Adrenal gland (tissue), 12 donors: Measurements from ENCODE around the gene RAD21L1. TPM values are rescaled to one million over a fixed set of nuclear protein-coding genes. Genes with fewer than 3 reads are reported as not detected.

Source experiments
- DNase-seq, 7 donors: peaks; one replicate each; pipeline ENCODE4 v3.0.0-alpha.2; 2019 to 2020
- H3K27ac ChIP-seq, 5 donors: fragments of 200-600 bp; sonication (generic) in 4 of 5; 1 replicate in 3 of 5; 2 replicates in 2 of 5; pipeline versions ENCODE4 v1.5.1 to v1.8.0; 2016 to 2020; ENCODE audit warnings: mild to moderate bottlenecking in 1 of 5
- H3K27me3 ChIP-seq: fragments of 200-600 bp; 2 replicates; pipeline ENCODE4 v1.8.0; 2021
- H3K36me3 ChIP-seq, 2 donors: fragments of 200-600 bp; replicated peaks in 1 of 2; 1 replicate in 1 of 2; 2 replicates in 1 of 2; pipeline versions ENCODE4 v1.5.1 to v1.8.0; 2018 to 2022
- H3K4me1 ChIP-seq, 2 donors: fragments of 200-600 bp; replicated peaks in 1 of 2; 1 replicate in 1 of 2; 2 replicates in 1 of 2; pipeline versions ENCODE4 v1.5.1 to v1.8.0; 2018 to 2021
- H3K4me3 ChIP-seq, 4 donors: fragments of 200-600 bp; sonication (generic) in 3 of 4; one replicate each; pipeline ENCODE4 v1.5.1; 2016 to 2018
- H3K9me3 ChIP-seq, 3 donors: fragments of 200-600 bp; sonication (generic) in 1 of 3; replicated peaks in 1 of 3; 1 replicate in 2 of 3; 2 replicates in 1 of 3; pipeline versions ENCODE4 v1.5.1 to v1.8.0; 2016 to 2021
- POLR2A ChIP-seq, 2 donors: fragments of 450-650 bp; IDR thresholded peaks; one replicate each; pipeline ENCODE4 v1.6.1; 2017; ENCODE audit warnings: antibody characterized with exemption in 2 of 2, mild to moderate bottlenecking in 2 of 2, moderate library complexity in 1 of 2
- WGBS, 4 donors: extraction: QIAGEN DNeasy Blood & Tissue Kit in 2 of 4; methylation state at CpG; one replicate each; pipeline versions ENCODE4 v1.1.5 to v1.1.7; 2013 to 2017; 5-methylcytosine and 5-hydroxymethylcytosine counted together
- intact Hi-C, 2 donors: fragments of 100-400 bp; cut with DNase I; formaldehyde crosslinking; loops; one replicate each; pipeline versions ENCODE4 v1.14.1 to v1.15.0; 2022 to 2023
- polyA plus RNA-seq, 3 donors: library from polyadenylated mRNA; stranded (reverse); fragments of 200-250 nt in 2 of 3; fragments of 350-450 nt in 1 of 3; fragmentation: Illumina TruSeq in 1 of 3; extraction: RNeasy Lipid Tissue Mini Kit (QIAGEN cat#74804) in 1 of 3; gene quantifications; one replicate each; pipeline ENCODE4 v1.2.3, GENCODE V29; 2013 to 2014
- total RNA-seq, 9 donors: library from RNA; depleted of rRNA in 4 of 9; stranded (reverse); fragments of >200 nt in 4 of 9; fragments of 120-200 nt in 1 of 9; fragmentation: NEBNext Ultra II Directional in 1 of 9; extraction: Animal tissue kit (Norgen Biotek cat#: 25700) in 1 of 9; gene quantifications; one replicate each; pipeline versions ENCODE4 v1.1.0 to v1.2.4, GENCODE V29; 2013 to 2023
- TF ChIP-seq, protein P1 (sequence below), 6 experiments: fragments of 450-650 bp in 4 of 6; fragments of 200-600 bp in 2 of 6; sonication (generic) in 1 of 6; IDR thresholded peaks; 1 replicate in 5 of 6; 2 replicates in 1 of 6; pipeline versions ENCODE4 v1.5.1 to v1.8.0; 2016 to 2021; ENCODE audit warnings: antibody characterized with exemption in 6 of 6, mild to moderate bottlenecking in 2 of 6, moderate library complexity in 1 of 6
- donor health status: healthy with polysubstance abuse.
- donor health status: Bipolar disorder and iron deficiency.
- donor health status: DM: yes; HTN: yes; CAD: no.
- donor health status: DM: no; HTN: no; CAD: no.
- donor health status: DM: no; HTN: no; CAD: no.
- donor health status: DM: yes; HTN: yes; CAD: no.

Gene RAD21L1
- total and polyA plus RNA-seq, 12 donors = 0.06 to 0.07 TPM; not detected in 10

DNA sequence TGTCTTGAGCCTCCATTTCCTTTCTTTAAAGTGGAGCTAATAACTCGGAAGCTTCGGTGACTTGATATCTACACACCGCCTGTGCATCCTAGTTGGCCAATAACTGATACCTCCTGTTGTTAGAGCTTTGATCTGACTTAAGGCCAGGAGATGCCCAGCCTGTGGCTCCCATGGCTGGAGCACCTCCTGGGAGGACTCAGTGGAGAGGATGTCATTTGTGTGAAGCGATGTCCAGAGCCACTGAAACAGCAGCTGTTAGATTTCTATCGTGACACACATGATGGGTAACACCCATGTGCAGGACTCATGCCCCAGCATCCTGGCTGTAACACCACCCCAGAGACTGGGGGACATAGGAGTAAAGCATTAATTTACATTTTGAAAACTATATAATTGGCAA, 72.3 kb downstream of the RAD21L1 start:
- no peaks in the 10 kb centered on the region for H3K4me1 ChIP-seq
- no peaks in the 10 kb centered on the region for H3K36me3 ChIP-seq
- intact Hi-C loops = no loop called here
- no peaks in the 10 kb centered on the region for H3K27me3 ChIP-seq
- 92 to 97% (median 96%) methylated on average over 5 of the region's 5 CpGs for WGBS, 4 donors
- no peak for TF ChIP-seq POLR2A (IDR thresholded peaks at IDR 0.05)
- TF ChIP-seq, protein P1, sequence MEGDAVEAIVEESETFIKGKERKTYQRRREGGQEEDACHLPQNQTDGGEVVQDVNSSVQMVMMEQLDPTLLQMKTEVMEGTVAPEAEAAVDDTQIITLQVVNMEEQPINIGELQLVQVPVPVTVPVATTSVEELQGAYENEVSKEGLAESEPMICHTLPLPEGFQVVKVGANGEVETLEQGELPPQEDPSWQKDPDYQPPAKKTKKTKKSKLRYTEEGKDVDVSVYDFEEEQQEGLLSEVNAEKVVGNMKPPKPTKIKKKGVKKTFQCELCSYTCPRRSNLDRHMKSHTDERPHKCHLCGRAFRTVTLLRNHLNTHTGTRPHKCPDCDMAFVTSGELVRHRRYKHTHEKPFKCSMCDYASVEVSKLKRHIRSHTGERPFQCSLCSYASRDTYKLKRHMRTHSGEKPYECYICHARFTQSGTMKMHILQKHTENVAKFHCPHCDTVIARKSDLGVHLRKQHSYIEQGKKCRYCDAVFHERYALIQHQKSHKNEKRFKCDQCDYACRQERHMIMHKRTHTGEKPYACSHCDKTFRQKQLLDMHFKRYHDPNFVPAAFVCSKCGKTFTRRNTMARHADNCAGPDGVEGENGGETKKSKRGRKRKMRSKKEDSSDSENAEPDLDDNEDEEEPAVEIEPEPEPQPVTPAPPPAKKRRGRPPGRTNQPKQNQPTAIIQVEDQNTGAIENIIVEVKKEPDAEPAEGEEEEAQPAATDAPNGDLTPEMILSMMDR (IDR thresholded peaks at IDR 0.05) = no peak
- DNase-seq = no peak
- H3K27ac ChIP-seq = no peak overlapping the region
- H3K4me3 ChIP-seq = no peak overlapping the region
- no peaks in the 10 kb centered on the region for H3K9me3 ChIP-seq

- intact Hi-C loops = no loop called here
- Histone ChIP-seq H3K9me3 (no peaks in the 10 kb centered on the region), H3K36me3 (no peaks in the 10 kb centered on the region), H3K27me3 (no peaks in the 10 kb centered on the region), H3K27ac (no peak overlapping the region), H3K4me1 (no peaks in the 10 kb centered on the region), H3K4me3 (no peak overlapping the region)
- DNase-seq = no peak
- WGBS, 4 donors = 84 to 89% (median 88%) methylated on average over 10 of the region's 10 CpGs
- TF ChIP-seq, protein P1 (IDR thresholded peaks at IDR 0.05) = no peak
- TF ChIP-seq POLR2A (IDR thresholded peaks at IDR 0.05) = no peak
These were observed 73.2 kb downstream of the RAD21L1 start for GRCh38 chr20:1298888-1299511.

DNA sequence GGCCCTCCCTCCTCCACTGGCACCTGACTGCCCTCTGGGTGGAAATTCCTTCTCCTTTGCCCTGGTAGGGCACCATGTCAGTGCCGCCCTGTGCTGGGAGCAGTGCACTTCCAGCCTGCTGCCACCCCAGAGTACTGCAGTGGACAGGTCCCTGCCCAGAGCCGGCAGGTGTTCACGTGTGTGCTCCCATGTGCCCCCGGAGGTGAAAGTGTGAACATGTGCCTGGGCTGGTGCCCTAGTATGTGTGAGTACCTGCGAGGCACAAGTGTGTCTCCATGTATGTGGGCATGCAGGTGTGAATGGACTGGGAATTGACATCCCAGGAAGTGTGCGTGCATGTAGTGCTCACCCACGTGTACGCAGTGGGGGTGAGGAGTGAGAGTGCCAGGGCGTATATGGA, 73.7 kb downstream of the RAD21L1 start:
- no peaks in the 10 kb centered on the region for H3K36me3 ChIP-seq
- no peak for DNase-seq
- WGBS, 4 donors = 87 to 95% (median 89%) methylated on average over 6 to 9 of the region's 9 CpGs; no CpG with 5 or more reads in 1 of the 4 donors
- H3K9me3 ChIP-seq = no peaks in the 10 kb centered on the region
- intact Hi-C loops = no loop called here
- no peaks in the 10 kb centered on the region for H3K4me1 ChIP-seq
- H3K27me3 ChIP-seq = no peaks in the 10 kb centered on the region
- TF ChIP-seq, protein P1 (IDR thresholded peaks at IDR 0.05) = no peak
- TF ChIP-seq POLR2A (IDR thresholded peaks at IDR 0.05) = no peak
- no peak overlapping the region for H3K27ac ChIP-seq
- no peak overlapping the region for H3K4me3 ChIP-seq

DNA sequence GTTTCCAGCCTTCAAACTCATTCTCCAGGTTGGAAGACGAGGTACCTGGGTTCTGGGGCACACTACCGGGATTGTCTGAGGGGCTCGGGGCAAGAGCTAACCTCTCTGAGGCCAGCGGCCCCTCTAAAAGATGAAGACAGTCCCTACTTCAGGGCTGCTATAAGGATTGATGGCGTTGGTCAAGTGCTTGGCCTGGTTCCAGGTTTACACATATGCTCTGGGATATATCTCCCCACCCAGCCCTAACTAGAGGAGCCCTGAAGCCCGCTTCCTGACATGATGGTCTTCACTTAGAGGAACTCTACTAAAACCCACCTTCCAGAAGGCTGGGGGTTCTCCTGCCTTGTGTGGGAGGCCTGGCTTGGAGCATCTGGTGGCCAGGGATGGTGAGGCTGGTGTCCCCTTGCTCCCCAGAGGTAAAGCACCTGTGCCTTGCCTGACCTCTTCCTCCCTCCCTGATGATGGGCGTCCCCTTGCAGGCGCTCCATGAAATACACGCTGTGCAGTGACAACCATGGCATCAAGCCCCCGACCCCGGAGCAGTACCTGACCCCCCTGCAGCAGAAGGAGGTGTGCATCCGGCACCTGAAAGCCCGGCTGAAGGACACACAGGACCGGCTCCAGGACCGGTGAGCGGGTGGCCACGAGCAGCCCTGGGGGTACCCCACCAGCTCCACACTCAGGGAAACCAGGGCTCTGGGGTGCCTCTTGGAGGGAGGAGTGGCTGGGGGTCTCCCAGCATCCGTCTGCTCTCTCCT, 74.4 kb downstream of the RAD21L1 start:
- Histone ChIP-seq H3K27ac (no peak overlapping the region), H3K27me3 (no peaks in the 10 kb centered on the region), H3K36me3 (no peaks in the 10 kb centered on the region), H3K4me1 (no peaks in the 10 kb centered on the region), H3K9me3 (no peaks in the 10 kb centered on the region), H3K4me3 (no peak overlapping the region)
- no peak for TF ChIP-seq POLR2A (IDR thresholded peaks at IDR 0.05)
- TF ChIP-seq, protein P1 (IDR thresholded peaks at IDR 0.05) = no peak
- intact Hi-C loops = no loop called here
- DNase-seq = no peak
- WGBS, 4 donors = 88 to 97% (median 91%) methylated on average over 5 to 18 of the region's 18 CpGs
